ENCODE data around the gene PLXNB1.

Gene PLXNB1

GRCh38 chr3:48399387-48400172 is 30.3 kb downstream of the PLXNB1 start:
- no peaks in the 10 kb centered on the region for H3K4me1 ChIP-seq (ENCODE audit: insufficient read depth, low read length, severe bottlenecking)
- no peaks in the 10 kb centered on the region for H3K9me3 ChIP-seq (ENCODE audit: low read length)
- no peaks in the 10 kb centered on the region for H4K20me1 ChIP-seq (ENCODE audit: insufficient read depth, low read length)
- H3K36me3 ChIP-seq (ENCODE audit: insufficient read depth, low read length) = no peaks in the 10 kb centered on the region
- no peak overlapping the region for H3K4me3 ChIP-seq (ENCODE audit: low read depth, low read length, poor library complexity, severe bottlenecking)
- 0 out of 2 replicates have a peak, but pooled peaks cover 8% of the 10 kb centered on the region for H3K27me3 ChIP-seq (ENCODE audit: insufficient read depth, low read length)
- H3K27ac ChIP-seq (ENCODE audit: low read depth, low read length, poor library complexity, severe bottlenecking) = no peak overlapping the region
- no peaks in the 10 kb centered on the region for H3F3A ChIP-seq (ENCODE audit: insufficient read depth, low read length)
- no peaks in the 10 kb centered on the region for H3K9me2 ChIP-seq (ENCODE audit: low read depth, low read length)
- no peaks in the 10 kb centered on the region for H3K79me2 ChIP-seq (ENCODE audit: insufficient read depth, low read length)
- H3K4me2 ChIP-seq (ENCODE audit: low read length) = no peak overlapping the region
- H3K9ac ChIP-seq (ENCODE audit: low read length) = no peak overlapping the region
- TF ChIP-seq EZH2 (IDR thresholded peaks at IDR 0.05; ENCODE audit: borderline replicate concordance, low read length) = no peak
- TF ChIP-seq, protein P1, sequence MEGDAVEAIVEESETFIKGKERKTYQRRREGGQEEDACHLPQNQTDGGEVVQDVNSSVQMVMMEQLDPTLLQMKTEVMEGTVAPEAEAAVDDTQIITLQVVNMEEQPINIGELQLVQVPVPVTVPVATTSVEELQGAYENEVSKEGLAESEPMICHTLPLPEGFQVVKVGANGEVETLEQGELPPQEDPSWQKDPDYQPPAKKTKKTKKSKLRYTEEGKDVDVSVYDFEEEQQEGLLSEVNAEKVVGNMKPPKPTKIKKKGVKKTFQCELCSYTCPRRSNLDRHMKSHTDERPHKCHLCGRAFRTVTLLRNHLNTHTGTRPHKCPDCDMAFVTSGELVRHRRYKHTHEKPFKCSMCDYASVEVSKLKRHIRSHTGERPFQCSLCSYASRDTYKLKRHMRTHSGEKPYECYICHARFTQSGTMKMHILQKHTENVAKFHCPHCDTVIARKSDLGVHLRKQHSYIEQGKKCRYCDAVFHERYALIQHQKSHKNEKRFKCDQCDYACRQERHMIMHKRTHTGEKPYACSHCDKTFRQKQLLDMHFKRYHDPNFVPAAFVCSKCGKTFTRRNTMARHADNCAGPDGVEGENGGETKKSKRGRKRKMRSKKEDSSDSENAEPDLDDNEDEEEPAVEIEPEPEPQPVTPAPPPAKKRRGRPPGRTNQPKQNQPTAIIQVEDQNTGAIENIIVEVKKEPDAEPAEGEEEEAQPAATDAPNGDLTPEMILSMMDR (IDR thresholded peaks at IDR 0.05; ENCODE audit: low read length) = no peak
- no peak overlapping the region for H2AFZ ChIP-seq (ENCODE audit: low read length)

- H2AFZ ChIP-seq (ENCODE audit: low read length) = no peak overlapping the region
- no peak overlapping the region for H3K4me2 ChIP-seq (ENCODE audit: low read length)
- H3K36me3 ChIP-seq (ENCODE audit: insufficient read depth, low read length) = no peaks in the 10 kb centered on the region
- H4K20me1 ChIP-seq (ENCODE audit: insufficient read depth, low read length) = no peaks in the 10 kb centered on the region
- H3K27me3 ChIP-seq (ENCODE audit: insufficient read depth, low read length) = 0 out of 2 replicates have a peak, but pooled peaks cover 8% of the 10 kb centered on the region
- H3K9me3 ChIP-seq (ENCODE audit: low read length) = no peaks in the 10 kb centered on the region
- H3F3A ChIP-seq (ENCODE audit: insufficient read depth, low read length) = no peaks in the 10 kb centered on the region
- H3K4me1 ChIP-seq (ENCODE audit: insufficient read depth, low read length, severe bottlenecking) = no peaks in the 10 kb centered on the region
- TF ChIP-seq, protein P1 (IDR thresholded peaks at IDR 0.05; ENCODE audit: low read length) = no peak
- no peak for TF ChIP-seq EZH2 (IDR thresholded peaks at IDR 0.05; ENCODE audit: borderline replicate concordance, low read length)
- no peaks in the 10 kb centered on the region for H3K79me2 ChIP-seq (ENCODE audit: insufficient read depth, low read length)
- no peaks in the 10 kb centered on the region for H3K9me2 ChIP-seq (ENCODE audit: low read depth, low read length)
- H3K27ac ChIP-seq (ENCODE audit: low read depth, low read length, poor library complexity, severe bottlenecking) = no peak overlapping the region
- H3K9ac ChIP-seq (ENCODE audit: low read length) = no peak overlapping the region
- no peak overlapping the region for H3K4me3 ChIP-seq (ENCODE audit: low read depth, low read length, poor library complexity, severe bottlenecking)
Measured at GRCh38 chr3:48398701-48399386, 31.0 kb downstream of the PLXNB1 start.

DNA sequence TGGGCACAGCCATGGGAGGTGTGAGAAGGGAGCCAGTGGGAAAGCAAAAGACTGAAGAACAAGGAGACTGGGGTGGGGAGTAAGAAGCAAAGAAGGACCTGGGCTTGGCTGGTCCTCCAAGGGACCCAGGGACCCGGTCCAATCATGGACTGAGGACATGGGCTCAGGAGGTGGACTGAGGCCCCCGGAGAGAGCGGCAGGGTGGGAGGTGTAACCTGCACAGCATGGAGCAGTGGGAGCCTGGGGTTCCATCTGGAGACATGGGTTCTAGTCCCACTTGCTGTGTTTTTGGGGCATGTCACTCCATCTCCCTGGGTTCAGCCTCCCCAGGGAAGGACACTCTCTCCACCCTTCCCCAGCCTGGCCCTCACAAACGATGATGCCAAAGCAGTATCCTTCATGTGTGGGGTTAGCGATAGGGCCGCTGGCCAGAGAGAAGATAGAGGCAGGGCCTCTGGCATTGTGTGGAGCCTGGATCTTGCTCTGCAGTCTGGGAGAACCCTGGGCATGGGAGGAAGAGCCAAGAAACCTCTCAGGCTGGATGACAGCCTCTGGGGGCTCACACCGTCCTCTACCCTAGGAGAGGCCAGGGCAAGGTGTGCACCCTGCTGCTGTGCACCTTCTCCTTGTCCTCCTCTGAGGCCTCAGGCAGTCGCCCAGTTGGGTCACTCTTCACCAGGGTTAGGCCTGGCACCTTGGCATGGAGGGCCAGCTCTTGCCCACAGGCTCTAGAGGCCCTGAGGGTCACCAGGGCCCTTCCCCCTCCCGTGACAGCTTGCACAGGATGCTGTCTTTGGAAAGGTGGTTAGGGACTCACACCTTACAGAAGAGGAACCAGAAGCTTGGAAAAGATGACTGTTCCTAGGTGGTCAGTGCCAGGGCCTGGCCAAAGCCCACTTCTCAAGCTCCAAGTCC is 31.9 kb downstream of the PLXNB1 start:
- Histone ChIP-seq H3K9ac (ENCODE audit: low read length) (no peak overlapping the region), H3F3A (ENCODE audit: insufficient read depth, low read length) (no peaks in the 10 kb centered on the region), H3K9me2 (ENCODE audit: low read depth, low read length) (no peaks in the 10 kb centered on the region), H2AFZ (ENCODE audit: low read length) (no peak overlapping the region), H3K4me1 (ENCODE audit: insufficient read depth, low read length, severe bottlenecking) (no peaks in the 10 kb centered on the region), H3K27ac (ENCODE audit: low read depth, low read length, poor library complexity, severe bottlenecking) (no peak overlapping the region), H3K36me3 (ENCODE audit: insufficient read depth, low read length) (no peaks in the 10 kb centered on the region), H3K27me3 (ENCODE audit: insufficient read depth, low read length) (0 out of 2 replicates have a peak, but pooled peaks cover 7% of the 10 kb centered on the region), H3K4me2 (ENCODE audit: low read length) (no peak overlapping the region), H3K9me3 (ENCODE audit: low read length) (no peaks in the 10 kb centered on the region), H3K4me3 (ENCODE audit: low read depth, low read length, poor library complexity, severe bottlenecking) (no peak overlapping the region), H3K79me2 (ENCODE audit: insufficient read depth, low read length) (no peaks in the 10 kb centered on the region), H4K20me1 (ENCODE audit: insufficient read depth, low read length) (no peaks in the 10 kb centered on the region)
- TF ChIP-seq, protein P1 (IDR thresholded peaks at IDR 0.05; ENCODE audit: low read length) = no peak
- no peak for TF ChIP-seq EZH2 (IDR thresholded peaks at IDR 0.05; ENCODE audit: borderline replicate concordance, low read length)
